Activated effector memory CD4-positive, alpha-beta T cell treated with anti-CD3 and anti-CD28 coated beads, Interleukin-2, amount 50 U/mL, for 16 hours (primary cell): ENCODE measurements around the gene LGR5.
"Not testable (repeated sequence)": the region's sequence is repeated elsewhere in the genome, so short reads cannot be mapped to it uniquely, and the experiment has no call there.

Experiments
- DNase-seq: peaks from one replicate; pipeline ENCODE4 v3.0.0-alpha.2; 2020

Gene LGR5

DNA sequence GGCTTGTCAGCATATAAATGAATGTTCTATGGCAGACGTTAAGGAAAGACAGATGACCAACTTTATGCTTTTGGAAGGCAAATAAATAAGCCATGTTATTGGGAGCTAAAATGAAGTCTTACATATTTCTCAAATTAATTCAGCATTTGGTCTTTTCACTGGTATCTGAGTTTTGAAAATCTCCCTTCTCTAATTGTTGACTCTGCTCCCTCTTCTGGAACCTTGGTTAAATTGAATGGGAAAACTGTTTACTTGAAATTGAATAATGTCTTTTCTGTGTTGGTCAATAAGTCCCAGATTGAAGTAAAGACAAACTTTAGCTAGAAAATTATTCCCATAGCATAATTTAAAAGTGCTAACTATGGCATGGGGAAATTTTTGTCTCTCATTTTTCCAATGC, 38.7 kb downstream of the LGR5 start:
- no peak for DNase-seq

DNA sequence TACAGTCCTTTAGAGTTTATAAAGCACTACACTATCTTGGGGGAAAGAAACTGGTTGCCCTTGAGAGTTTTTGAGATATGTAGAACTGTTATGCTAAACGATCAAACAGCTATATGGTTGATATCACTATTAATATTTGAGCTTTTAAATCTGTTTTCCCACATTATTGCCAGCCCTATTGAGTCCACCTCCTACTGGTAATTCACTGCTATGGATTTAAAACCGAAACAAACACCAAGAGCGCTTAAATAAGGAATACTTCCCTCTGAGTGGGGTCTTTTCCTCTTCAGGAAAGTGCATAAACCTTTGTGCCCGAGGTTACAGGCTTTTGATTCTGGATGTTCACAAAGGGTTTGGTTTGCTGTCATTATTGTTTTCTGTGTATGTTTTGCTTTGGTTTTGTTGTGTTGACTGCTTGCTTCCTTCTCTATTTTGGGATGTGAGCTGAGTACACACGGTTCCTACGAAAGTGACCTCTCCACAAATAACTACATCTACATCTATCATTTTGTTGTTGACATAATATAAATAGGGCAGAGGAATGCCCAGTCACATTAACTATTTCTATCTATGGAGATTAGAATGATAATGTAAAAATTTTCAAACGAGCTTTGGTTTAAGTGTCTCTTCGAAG, 44.8 kb downstream of the LGR5 start:
- no peak for DNase-seq

DNA sequence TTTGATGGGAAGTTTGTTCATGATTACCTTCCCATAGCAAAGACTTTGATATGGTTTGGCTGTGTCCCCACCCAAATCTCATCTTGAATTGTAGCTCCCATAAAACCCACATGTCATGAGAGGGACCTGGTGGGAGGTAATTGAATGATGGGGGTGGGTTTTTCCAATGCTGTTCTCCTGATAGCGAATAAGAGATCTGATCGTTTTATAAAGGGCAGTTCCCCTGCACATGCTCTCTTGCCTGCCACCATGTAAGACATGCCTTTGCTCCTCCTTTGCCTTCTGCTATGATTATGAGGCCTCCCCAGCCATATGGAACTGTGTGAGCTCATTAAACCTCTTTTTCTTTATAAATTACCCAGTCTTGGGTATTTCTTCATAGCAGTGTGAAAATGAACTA, 51.2 kb downstream of the LGR5 start:
- DNase-seq, result not testable (repeated sequence)

DNA sequence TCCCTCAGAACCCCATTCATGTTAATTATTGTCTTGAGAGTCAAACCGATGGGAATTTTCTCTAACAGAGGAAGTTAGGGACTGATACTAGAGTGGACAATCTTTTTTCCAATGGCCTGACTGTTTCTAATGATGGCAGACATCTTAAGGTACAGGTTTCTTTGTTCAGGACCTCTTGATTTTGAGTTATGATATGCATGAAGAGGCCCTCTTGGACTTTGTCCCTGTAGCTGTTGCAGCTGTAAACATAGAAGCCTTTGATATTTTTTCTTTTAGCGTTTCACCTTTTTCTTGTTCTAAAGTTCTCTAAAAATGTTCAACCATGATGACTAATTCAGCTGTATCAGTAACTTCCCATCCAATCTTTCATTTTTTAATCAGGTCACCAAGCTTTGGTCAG, 53.0 kb downstream of the LGR5 start:
- DNase-seq, result no peak

DNA sequence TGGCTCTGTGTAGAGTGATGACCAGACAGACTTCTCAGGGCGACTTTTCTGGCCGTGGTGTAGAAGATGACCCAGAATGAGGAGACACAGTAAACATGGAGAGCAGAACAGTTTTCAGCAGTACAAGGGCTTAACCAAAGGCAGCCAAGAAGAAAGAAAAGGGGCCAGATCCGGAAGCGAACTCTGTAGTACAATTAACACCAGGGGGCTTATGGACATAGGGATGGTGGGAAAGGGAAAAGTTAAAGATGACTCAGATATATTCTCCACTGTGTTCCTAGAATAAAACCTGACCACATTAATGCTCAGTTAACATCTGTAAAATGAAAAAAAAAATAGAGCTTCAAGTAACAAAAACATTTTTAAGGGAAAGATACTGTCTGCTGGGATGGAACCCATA, 60.2 kb downstream of the LGR5 start:
- no peak for DNase-seq

DNA sequence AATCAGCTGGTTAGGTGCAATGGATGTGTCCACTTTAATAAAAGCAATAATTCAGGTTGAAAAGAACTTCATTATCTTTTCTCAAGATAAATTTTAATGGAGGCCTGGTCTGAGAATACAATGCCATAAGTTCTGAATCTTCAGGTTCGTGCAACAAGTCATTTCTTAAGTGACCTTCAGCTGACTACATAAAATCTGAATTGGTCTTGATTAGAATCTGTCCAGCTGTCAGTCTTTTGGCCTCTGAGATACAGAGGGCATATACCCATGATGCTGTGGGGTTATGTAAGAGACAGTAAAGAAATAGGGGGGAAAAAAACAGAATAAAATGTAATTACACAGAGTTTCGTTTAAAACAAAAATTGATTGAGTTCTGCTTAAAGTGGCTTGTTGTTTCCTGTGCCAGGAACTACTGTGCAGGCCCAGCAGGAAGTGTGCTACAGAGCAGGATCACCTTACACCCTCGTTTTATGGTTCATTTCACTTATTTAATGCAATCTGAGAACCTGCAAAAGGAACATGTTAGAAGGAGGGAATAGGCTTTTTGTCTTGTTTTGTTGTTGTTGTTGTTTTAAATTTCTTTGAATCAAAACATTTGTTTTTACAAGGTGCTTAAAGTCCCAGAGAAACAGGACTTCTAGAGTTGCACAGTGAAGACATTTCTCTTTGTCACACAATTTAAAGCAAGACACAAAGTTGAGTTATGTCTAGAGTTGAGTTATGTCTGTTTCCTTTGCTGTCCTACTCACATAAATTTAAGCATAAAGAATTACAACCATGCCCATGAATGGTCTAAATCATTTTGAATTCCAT, 64.2 kb downstream of the LGR5 start:
- no peak for DNase-seq

DNA sequence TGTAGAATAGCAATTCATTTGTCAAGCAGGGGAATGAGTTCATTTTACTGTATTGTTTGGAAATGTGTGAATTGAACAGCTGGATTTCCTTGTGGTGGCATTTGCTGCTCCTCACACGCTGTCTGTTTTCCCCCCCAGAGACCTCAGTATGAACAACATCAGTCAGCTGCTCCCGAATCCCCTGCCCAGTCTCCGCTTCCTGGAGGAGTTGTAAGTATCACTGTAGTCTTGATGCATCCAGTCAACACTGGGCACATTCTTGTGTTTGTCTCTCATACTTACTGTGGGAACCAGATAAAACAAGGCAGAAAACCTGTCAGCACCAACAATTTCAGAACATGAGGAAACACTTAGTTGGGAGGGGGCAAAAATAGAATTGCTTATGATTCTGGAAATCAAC, 64.9 kb downstream of the LGR5 start:
- DNase-seq, result no peak

DNA sequence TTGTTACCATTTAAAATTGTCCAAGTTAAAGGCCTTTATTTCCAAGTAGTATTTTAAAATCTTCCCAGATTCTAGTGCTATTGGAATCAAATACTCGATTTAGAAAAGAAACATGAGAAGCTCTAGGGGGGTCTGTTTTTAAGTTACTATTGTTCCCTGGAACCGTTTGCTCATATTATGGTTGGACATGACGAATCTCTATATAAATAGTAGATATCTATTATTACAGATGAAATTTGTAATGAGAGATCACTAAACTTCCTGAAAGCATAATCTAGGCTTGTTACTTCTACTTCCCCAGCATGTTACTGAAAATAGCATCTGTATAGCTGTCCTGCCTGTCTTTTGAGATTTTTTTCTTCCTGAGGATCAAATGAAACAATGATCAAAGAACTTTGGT, 70.1 kb downstream of the LGR5 start:
- DNase-seq, result no peak

DNA sequence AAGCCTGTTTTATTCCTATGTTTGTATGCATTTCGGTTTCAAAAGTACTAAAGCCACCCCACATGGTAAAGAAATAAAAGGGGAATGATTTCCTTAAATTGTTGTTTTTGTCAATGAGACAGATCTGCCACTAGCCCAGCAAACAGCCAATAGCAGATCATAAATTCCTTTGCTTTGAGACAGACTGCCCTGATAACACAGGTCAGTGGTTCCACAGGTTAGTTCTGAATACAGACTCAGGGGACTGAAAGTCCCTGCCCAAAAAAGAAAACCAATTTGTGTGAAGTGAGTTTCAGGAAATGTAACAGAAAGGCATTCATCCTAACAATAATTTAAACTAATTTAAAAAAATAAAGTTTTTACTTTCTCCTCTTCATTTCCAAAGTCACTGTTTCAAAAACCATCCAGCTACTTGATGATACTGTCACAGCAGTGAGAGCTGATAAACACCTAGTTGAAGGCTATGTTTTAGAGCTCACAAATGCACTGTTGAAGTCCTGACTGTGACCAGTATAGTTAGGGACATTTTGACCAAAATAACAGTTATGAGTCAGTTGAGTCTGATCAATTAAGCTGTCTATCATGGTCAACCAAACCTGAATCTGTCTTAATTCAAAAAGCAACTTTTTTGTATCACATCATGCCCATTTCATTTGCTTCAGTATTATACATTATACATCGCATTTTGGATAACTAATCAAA, 77.7 kb downstream of the LGR5 start:
- DNase-seq, result no peak

DNA sequence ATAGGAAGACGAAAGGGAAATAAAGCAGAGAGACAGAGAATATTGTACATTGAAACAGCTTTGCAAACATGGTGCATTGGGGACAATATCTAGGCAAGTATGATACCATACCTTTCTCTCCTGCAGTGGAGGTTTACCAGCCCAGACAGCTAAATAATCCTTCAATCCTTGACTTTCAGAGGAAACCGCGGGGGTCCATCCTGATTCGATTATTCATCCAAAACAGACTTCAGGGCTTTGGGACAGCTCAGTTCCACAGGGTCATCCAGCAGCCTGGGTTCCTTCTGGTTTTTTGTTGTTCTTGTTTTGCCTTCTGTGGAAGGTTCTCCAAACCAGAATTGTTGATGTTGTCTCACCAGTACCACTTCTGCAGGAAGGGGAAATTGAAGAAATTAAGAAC, 81.5 kb downstream of the LGR5 start:
- no peak for DNase-seq

DNA sequence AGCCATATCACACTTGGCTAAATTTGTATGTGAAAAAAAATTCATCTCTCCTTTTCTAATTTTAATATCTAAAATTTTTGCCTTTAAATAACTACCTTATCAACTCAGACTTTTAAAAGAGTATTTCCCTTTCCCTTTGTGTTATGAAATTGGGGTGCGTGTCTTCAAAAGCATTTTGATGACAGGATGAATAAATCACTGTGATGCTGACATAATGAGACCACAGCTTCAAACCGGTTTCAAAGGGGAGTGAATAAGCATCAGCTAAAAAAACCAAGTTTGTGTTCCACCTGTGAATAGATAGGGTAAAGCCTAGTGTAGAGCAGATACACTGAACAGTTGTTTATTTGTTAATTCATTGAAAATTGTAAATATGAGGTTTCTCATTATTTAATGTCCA, 85.0 kb downstream of the LGR5 start:
- DNase-seq, result no peak

DNA sequence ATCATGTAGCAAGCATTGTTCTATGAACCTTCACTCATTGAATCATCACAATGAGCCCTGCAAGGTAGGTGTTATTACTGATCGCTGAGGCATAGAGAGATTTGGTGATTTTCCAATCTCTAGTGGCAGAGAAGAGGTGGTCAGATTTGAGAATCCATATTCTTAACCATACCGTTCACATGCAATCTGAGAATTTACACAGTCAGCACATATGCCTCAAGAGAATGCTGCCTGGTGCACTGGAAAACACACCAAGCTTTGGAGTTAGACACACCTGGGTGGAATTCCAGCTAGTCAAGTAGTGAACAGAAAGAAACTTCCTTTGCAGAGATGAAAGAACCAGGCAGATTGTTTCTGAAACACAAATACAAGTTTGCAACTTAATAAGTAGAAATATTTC, 94.1 kb downstream of the LGR5 start:
- no peak for DNase-seq

DNA sequence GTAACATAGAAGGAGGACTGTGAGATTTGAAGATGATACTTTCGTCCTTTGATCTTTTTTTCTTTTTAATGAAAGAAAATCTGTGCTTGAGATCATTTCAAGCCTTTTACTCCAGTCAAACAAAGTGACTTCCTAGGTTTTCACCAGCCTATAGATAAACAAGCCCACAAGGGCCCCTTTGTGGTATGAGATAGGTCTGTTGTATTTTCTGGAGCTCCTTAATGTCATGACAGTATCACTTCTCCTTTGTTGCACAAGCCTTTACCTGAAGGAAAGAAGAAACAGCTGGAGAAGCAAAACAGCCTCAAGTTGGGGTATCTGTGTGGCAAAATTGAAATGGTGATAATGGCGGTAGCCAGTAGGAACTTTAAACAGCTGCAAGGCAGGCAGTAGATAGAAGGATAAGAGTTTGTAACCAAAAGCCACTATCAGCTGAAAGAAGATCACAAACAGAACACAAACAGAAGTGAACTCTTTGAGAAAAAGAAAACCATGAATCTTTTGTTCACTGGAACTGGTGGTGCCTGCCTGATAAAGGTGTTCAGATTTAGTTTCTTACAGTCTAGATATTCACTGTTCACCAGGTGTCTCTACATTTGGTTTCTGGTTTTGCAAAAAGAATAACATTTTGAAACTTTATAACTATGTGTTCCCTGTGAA, 96.8 kb downstream of the LGR5 start:
- DNase-seq, result no peak

DNA sequence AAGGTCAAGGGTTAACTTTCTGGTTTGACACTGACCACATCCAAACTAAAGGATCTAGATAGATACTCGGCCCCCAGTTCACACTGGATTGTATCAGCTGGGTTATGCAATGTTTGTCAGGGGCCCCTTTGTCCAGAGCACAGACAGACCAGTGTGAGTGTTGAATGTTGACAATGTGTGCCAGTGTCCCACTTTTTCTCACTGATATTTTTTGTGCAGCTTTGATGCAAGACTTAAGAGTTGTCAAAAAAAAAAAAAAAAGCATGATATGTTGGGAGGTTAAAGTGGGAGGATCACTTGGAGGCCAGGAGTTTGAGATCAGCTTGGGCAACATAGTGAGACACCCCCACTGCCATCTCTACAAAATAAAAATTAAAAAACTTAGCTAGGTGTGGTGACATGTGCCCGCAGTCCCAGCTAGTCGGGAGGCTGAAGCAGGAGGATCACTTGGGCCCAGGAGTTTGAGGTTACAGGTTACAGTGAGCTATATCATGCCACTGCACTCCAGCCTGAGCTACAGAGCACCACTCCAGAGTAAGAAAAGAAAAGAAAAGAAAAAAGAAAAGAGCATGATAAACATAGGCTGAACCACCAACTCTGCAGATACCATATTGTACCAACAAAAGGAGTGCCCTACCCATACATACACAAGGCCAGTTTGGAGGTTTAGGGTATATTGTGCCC, 97.5 kb downstream of the LGR5 start:
- no peak for DNase-seq

DNA sequence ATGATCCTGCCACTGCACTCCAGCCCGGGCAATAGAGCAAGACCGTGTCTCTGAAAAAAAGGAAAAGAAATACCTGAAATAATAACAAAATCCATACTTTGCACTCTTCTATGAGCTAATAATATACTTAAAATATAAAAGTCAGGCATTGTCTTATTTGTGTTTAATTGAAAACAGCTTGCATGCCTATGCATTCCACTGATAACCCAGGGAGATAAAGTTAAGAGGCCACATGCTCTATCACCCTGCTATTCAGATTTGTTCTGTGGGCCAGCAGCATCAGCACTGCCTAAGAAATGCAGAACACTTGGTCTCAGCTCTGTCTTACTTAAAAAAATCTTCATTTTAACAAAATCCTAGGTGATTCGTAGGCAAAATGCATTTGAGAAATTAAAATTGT, 99.2 kb downstream of the LGR5 start:
- DNase-seq, result no peak

DNA sequence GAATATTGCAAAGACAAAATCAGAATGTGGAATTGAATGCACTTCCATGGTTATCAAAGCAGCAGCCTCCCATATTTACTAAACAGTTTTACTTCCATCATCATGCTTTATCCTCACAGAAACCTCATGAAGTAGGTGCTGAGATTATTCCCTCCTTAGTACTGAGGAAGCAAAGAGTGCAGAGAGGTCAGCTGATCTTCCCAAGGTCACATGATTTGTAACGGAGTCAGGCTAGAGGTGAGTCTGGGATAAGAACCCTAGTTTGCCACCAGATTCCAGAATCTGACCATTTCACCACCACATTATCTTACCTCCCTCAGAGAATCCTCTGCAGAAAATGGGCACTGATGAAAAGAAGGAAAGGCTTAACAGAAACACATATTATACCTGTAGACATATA, 102.0 kb downstream of the LGR5 start:
- DNase-seq, result no peak

DNA sequence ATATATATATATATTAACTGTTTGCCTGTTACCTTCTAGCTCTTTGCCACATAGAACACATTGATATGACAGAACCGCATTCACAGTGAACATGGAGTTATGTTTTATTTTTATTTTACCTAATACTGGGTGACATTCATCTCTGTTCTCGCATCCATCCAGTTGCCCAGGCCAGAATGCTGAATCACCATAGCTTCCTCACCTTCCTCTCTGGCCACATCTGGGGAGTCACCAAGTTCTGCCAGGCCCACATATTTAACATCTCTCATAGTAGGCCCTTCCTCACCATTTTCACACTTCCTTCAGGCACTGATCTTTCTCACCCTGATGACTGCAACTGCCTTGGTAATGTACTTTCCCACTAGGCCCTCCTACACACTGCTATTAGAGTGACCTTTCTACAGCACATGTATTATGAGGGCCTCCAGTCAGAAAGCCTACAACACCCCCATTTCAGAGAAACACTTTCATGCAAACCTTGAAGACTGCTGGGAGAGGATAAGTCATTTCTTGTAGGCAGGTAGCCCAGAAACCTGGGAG, 106.8 kb downstream of the LGR5 start:
- DNase-seq, result no peak

DNA sequence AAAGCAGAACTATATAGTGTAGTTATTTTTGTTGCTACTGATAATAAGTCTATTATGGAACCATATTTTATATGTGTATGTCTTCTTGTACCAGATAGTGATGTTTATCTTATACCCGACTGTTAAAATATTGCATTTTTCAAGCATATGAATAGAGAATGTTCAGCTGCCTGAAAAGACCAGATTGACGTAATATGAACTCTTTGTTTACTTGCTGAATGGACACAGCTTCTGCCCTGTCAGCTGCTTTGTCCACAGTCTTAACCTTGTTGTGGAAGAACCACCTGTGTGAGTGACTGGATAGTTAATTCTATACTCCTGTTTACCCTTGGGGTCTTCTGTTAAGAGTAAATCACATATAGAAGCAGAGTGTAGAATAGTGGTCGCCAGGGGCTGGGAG, 109.3 kb downstream of the LGR5 start:
- DNase-seq, result no peak

DNA sequence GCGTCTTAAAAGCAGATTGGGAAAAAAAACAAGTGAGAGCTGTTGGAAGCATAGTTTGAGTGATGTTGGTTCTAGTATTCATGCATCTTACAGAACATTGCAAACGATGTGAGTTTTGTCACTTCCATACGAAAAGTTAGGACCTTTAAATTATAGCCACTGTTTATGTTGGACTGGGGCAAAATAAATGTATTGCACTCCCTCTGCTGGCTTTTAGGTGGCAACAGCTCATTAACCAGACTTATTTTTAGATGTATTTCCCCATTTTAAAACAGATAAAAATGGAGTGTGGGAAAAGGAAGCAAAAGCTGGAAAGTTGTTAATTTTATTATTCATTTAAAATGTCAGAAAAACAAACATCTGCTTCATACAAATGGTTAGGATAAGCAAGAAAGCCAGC, 111.9 kb downstream of the LGR5 start:
- no peak for DNase-seq

DNA sequence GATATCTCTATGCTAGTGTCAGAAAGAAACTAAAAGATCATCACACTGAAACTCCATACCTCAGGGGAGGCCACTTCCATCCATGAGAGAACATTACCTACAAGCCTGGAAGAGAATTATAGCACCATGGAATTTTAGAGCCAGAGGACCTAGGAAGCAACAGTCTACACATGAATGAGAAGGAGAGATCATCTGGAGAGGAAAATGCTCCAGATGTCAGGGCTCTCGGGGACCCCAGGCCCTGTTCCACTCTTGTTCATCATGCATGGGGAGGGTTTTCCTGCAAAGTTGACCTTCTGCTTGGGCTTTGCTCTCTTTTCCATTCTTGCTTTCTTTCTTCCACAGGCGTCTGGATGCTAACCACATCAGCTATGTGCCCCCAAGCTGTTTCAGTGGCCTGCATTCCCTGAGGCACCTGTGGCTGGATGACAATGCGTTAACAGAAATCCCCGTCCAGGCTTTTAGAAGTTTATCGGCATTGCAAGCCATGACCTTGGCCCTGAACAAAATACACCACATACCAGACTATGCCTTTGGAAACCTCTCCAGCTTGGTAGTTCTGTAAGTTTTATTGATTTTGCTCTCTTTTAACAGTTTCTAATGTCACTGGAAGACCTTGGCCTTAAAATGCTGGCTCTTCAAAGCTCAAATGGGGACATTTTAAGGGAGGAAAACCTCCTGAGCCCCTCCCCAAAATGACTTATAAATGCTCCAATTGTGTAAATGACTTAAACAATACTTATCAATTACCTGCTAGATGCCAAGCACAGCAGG, 113.3 kb downstream of the LGR5 start:
- DNase-seq, result no peak

DNA sequence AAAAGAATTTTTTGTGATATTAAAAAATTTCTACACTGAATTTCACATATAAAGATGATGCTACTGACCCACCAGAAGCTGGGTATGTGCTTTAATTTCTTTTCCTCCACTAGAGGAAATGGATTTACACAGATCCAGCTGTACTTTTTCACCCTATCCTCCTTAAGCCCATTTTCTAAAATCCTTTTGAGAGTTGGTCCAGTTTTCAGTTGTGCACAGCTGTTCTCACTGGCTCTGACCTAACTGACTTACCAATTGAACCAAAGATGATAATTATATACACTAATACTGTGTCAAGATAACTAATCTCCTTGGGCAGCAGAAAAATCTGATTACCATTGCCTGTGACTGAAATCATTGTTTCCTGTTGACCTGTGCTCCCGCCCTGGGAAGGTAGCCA, 115.6 kb downstream of the LGR5 start:
- no peak for DNase-seq

DNA sequence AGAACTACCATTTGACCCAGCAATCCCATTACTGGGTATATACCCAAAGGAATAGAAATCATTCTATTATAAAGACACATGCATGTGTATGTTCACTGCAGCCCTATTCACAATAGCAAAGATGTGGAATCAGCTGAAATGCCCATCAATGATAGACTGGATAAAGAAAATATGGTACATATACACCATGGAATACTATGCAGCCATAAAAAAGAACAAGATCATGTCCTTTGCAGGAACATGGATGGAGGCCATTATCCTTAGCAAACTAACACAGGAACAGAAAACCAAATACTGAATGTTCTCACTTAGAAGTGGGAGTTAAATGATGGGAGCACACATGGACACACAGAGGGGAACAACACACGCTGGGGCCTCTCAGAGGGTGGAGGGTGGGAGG, 116.2 kb downstream of the LGR5 start:
- not testable (repeated sequence) for DNase-seq
